Trophoblast cell (in vitro differentiated cells and primary cell): ENCODE measurements around the gene IGLL1. TPM values are rescaled to one million over a fixed set of nuclear protein-coding genes. Genes with fewer than 3 reads are reported as not detected.
"Not testable (repeated sequence)": the region's sequence is repeated elsewhere in the genome, so short reads cannot be mapped to it uniquely, and the experiment has no call there.

Experiments
- DNase-seq, 2 donors: peaks; one replicate each; pipeline ENCODE4 v3.0.0-alpha.2; 2016
- H2AFZ ChIP-seq: 2 replicates; pipeline ENCODE4 v1.6.1; 2013; ENCODE audit warnings: low read length, moderate library complexity, mild to moderate bottlenecking; ENCODE audit not compliant: insufficient read depth, poor library complexity
- H2AK5ac ChIP-seq: 2 replicates; pipeline ENCODE4 v1.6.1; 2013; ENCODE audit warnings: mild to moderate bottlenecking, low read length
- H2BK120ac ChIP-seq: 2 replicates; pipeline ENCODE4 v1.6.1; 2013; ENCODE audit warnings: low read length, mild to moderate bottlenecking, moderate library complexity; ENCODE audit not compliant: insufficient read depth, poor library complexity
- H2BK12ac ChIP-seq: 2 replicates; pipeline ENCODE4 v1.6.1; 2013; ENCODE audit warnings: mild to moderate bottlenecking, low read length, moderate library complexity
- H2BK5ac ChIP-seq: 2 replicates; pipeline ENCODE4 v1.6.1; 2013; ENCODE audit warnings: low read length, low read depth, moderate library complexity, mild to moderate bottlenecking; ENCODE audit not compliant: poor library complexity
- H3K14ac ChIP-seq: 2 replicates; pipeline ENCODE4 v1.6.1; 2013; ENCODE audit warnings: mild to moderate bottlenecking, low read length
- H3K18ac ChIP-seq: 2 replicates; pipeline ENCODE4 v1.6.1; 2013; ENCODE audit warnings: mild to moderate bottlenecking, low read length
- H3K23ac ChIP-seq: 2 replicates; pipeline ENCODE4 v1.6.1; 2013; ENCODE audit warnings: low read length
- H3K27ac ChIP-seq: 2 replicates; pipeline ENCODE4 v1.5.1; 2013; ENCODE audit warnings: low read depth, mild to moderate bottlenecking, inconsistent platforms, low read length, moderate library complexity
- H3K27me3 ChIP-seq: 2 replicates; pipeline ENCODE4 v1.6.1; 2013; ENCODE audit warnings: inconsistent platforms, mild to moderate bottlenecking, low read length, moderate library complexity; ENCODE audit not compliant: insufficient read depth
- H3K36me3 ChIP-seq, 2 experiments: 1 replicate in 1 of 2; 2 replicates in 1 of 2; pipeline ENCODE4 v1.6.1; 2013; ENCODE audit warnings: low read length in 2 of 2, mild to moderate bottlenecking in 2 of 2, moderate library complexity in 1 of 2; ENCODE audit not compliant: insufficient read depth in 2 of 2, control insufficient read depth in 1 of 2
- H3K4ac ChIP-seq: 2 replicates; pipeline ENCODE4 v1.6.1; 2013; ENCODE audit warnings: low read depth, mild to moderate bottlenecking, low read length, moderate library complexity
- H3K4me1 ChIP-seq, 2 experiments: 1 replicate in 1 of 2; 2 replicates in 1 of 2; pipeline ENCODE4 v1.6.1; 2013; ENCODE audit warnings: low read length in 2 of 2, mild to moderate bottlenecking in 2 of 2, moderate library complexity in 1 of 2; ENCODE audit not compliant: insufficient read depth in 2 of 2, control insufficient read depth in 1 of 2
- H3K4me2 ChIP-seq: 2 replicates; pipeline ENCODE4 v1.6.1; 2013; ENCODE audit warnings: inconsistent platforms, mild to moderate bottlenecking, low read length, moderate library complexity
- H3K4me3 ChIP-seq: 2 replicates; pipeline ENCODE4 v1.5.1; 2013; ENCODE audit warnings: mild to moderate bottlenecking, low read depth, low read length, inconsistent platforms
- H3K79me1 ChIP-seq: one replicate; pipeline ENCODE4 v1.6.1; 2013; ENCODE audit warnings: low read length
- H3K79me2 ChIP-seq: 2 replicates; pipeline ENCODE4 v1.6.1; 2013; ENCODE audit warnings: low read length, mild to moderate bottlenecking; ENCODE audit not compliant: control insufficient read depth, insufficient read depth, poor library complexity
- H3K9ac ChIP-seq: 2 replicates; pipeline ENCODE4 v1.6.1; 2013; ENCODE audit warnings: mild to moderate bottlenecking, low read length
- H3K9me3 ChIP-seq: 2 replicates; pipeline ENCODE4 v1.6.1; 2013; ENCODE audit warnings: low read depth, mild to moderate bottlenecking, control low read depth, inconsistent platforms, low read length; ENCODE audit not compliant: insufficient read depth
- H4K12ac ChIP-seq: 2 replicates; pipeline ENCODE4 v1.6.1; 2013; ENCODE audit warnings: low read depth, mild to moderate bottlenecking, low read length, moderate library complexity
- H4K8ac ChIP-seq: 2 replicates; pipeline ENCODE4 v1.6.1; 2013; ENCODE audit warnings: low read depth, mild to moderate bottlenecking, low read length, moderate library complexity
- H4K91ac ChIP-seq: one replicate; pipeline ENCODE4 v1.6.1; 2013; ENCODE audit warnings: low read depth, mild to moderate bottlenecking, low read length, moderate library complexity
- WGBS: extraction: QIAGEN DNeasy Blood & Tissue Kit; methylation state at CpG from one replicate; pipeline ENCODE4 v1.1.7; 2013; ENCODE audit warnings: missing lambda C conversion rate; ENCODE audit not compliant: insufficient read length, insufficient coverage; ENCODE audit errors: extremely low coverage; 5-methylcytosine and 5-hydroxymethylcytosine counted together
- polyA plus RNA-seq: library from polyadenylated mRNA; stranded (reverse); fragments of 200-250 nt; gene quantifications from 2 replicates; pipeline ENCODE4 v1.2.3, GENCODE V29; 2013

IGLL1 gene
- polyA plus RNA-seq: not detected in 2 replicates

DNA sequence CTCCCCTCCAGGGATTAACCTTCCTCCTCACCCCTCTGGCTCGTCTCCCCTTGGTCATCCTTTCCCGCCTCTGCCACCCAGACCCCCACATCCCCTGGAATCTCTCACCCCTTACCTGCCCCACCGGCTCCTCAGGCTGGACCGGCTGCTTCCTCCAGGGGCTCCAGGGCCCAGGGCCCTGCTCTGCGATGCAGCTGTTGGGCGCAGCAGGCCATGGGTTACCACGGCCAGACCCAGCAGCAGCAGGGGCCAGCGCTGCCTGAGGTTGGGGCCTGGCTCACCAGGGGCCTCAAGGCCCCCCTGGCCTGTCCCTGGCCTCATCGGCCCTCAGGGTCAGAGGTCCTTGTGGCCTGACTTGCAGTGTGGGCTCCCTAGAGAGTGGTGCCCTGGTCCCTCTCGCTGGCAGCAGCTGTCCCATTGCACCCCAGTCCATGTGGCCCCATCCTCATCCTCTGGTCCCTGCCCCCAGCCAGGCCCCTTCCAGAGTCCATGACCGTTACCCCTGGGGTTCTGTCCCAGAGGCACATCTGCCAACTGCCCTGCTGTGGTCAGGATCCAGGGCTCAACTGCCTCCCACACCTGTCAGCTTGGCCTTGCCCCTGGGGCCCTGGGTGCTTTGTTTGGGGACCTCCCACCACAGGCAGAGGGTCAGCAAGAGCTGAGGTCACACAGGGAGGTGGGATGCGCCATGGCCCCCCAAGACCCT, at the start of gene IGLL1:
TSS of gene IGLL1 (minus strand) at position 421 of the 706 bp plus-strand sequence. CDS start at position 321, 100 bp downstream.
- Histone ChIP-seq H3K4me1 (peaks cover 0 to 5% of the 10 kb centered on the region in 2 experiments), H3K27me3 (no peaks in the 10 kb centered on the region), H2BK5ac (no peak within 1 kb of the TSS), H3K79me1 (no peaks in the 10 kb centered on the region), H3K18ac (no peak within 1 kb of the TSS), H3K9me3 (no peaks in the 10 kb centered on the region), H2AFZ (no peak within 1 kb of the TSS), H3K14ac (no peak within 1 kb of the TSS), H3K79me2 (no peaks in the 10 kb centered on the region), H4K12ac (no peak within 1 kb of the TSS), H3K27ac (no peak within 1 kb of the TSS), H3K36me3 (no peaks in the 10 kb centered on the region), H3K4ac (no peak within 1 kb of the TSS), H3K23ac (no peak within 1 kb of the TSS), H3K4me2 (no peak within 1 kb of the TSS), H2AK5ac (no peak within 1 kb of the TSS), H2BK12ac (no peak within 1 kb of the TSS), H4K8ac (no peak within 1 kb of the TSS), H4K91ac (no peak within 1 kb of the TSS), H3K4me3 (no peak within 1 kb of the TSS), H2BK120ac (no peak within 1 kb of the TSS), H3K9ac (no peak within 1 kb of the TSS)
- WGBS: no CpG with 5 or more reads among the region's 12 CpGs
- DNase-seq: no peak

DNA sequence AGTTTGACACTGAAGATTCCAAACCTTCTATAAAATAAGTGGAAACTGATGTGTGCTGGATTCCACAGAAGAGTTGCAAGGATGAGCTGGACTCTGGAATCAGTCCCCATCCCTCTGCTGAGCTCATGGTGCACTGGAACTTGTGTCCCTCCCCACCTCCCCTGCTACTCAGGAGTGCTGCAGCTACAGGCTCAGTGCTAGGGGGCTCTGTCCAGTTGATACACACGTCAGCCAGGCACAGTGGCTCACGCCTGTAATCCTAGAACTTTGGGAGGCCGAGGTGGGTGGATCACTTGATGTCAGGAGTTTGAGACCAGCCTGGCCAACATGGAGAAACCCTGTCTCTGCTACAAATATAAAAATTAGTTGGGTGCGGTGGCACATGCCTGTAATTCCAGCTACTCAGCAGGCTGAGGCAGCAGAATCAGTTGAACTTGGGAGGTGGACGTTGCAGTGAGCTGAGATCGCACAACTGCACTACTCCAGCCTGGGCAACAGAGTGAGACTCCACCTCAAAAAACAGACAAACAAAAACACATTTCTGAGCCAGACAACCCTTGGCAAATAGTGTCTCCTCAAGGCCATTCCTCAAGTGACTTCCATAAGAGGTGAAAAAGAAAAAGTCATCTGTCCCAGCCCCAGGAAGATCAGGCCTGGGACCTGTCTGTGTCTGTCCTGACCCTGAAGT, 48.1 kb upstream of the IGLL1 start:
- not testable (repeated sequence) for H3K9ac ChIP-seq, H3K27me3 ChIP-seq, H3K27ac ChIP-seq, H4K12ac ChIP-seq, H3K4ac ChIP-seq, H2AK5ac ChIP-seq, H3K36me3 ChIP-seq, H3K4me3 ChIP-seq, H4K8ac ChIP-seq, H4K91ac ChIP-seq, H2AFZ ChIP-seq, H3K4me1 ChIP-seq, H2BK12ac ChIP-seq, H3K18ac ChIP-seq, H3K79me1 ChIP-seq, H2BK120ac ChIP-seq, H3K14ac ChIP-seq, H3K79me2 ChIP-seq, H3K4me2 ChIP-seq, H2BK5ac ChIP-seq, H3K23ac ChIP-seq, H3K9me3 ChIP-seq
- WGBS: no CpG with 5 or more reads among the region's 6 CpGs
- peak in 1 of 2 donors; percentile 68 for DNase-seq

DNA sequence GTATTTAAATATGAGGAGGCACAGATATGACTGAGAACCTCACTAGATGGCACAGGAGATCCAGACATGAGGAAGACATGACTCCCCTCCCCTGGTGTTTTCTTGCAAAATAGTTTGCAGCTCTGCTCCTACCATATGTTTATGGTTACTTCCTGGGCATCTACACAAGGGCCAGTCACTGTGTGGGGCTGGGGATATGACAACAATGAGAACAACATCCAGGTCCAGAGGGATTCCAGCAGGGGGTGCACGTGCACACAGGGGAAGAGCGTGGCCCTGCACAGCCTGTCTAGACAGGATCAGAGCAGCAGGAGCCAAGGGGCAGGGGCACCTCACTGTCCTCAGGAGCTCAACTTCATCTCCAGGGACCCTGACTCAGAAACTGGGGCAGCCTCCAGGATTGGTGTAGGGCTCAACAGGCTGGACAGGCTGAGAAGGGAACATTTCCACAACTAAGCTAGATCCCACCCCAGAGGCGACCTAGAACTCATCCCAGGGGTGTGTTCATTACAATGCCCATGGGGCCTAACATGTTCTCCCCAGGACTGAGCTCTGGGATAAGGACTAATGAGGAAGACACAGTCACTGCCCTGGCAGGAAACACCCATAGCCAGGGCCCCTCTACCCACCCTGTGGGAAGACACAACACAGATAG, 47.4 kb upstream of the IGLL1 start:
- H3K9ac ChIP-seq, H3K27me3 ChIP-seq, H3K79me2 ChIP-seq, H3K9me3 ChIP-seq, H3K4ac ChIP-seq, H3K14ac ChIP-seq, H3K18ac ChIP-seq, H2BK120ac ChIP-seq, H2BK5ac ChIP-seq, H3K4me1 ChIP-seq, H4K12ac ChIP-seq, H3K36me3 ChIP-seq, H3K79me1 ChIP-seq, H2BK12ac ChIP-seq, H2AFZ ChIP-seq, H2AK5ac ChIP-seq, H4K8ac ChIP-seq, H4K91ac ChIP-seq, H3K27ac ChIP-seq, H3K4me3 ChIP-seq, H3K4me2 ChIP-seq, H3K23ac ChIP-seq: not testable (repeated sequence)
- WGBS: no CpG with 5 or more reads among the region's 3 CpGs
- DNase-seq: peak in 1 of 2 donors; percentile 55

DNA sequence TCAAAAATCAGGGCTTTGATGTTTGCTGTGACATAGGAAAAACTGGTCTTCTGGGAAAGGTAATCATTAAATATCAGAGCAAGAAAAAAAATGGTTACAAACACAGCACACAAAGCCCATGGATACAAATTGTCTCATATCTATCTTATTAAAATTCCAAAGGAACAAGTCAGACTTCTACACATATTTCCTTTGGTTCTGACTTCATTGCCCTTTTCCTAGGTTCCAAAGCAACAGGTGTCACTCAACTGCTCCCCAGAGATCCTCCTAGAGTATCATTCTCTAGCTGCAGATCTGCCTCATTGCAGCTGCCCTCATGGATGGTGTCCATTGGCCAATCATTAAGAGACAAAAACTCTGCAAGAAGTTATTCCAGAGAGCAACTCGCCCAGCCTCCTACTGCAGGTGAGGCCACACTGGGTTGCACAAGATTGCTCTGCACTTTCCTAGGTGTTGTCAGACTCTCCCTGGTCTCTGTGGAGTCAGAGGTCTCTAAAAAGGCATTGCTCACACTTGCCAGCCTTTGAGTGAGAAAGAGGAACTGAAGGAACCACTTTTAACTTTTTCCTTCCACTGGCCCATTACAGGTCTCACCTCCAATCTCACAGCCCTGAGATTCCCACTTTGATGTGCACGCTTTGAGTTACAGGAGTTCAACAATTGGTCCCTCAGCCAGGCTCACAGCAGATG, 46.3 kb upstream of the IGLL1 start:
- WGBS: no CpG with 5 or more reads among the region's 2 CpGs
- H4K12ac ChIP-seq: no peak overlapping the region
- H3K27me3 ChIP-seq: no peaks in the 10 kb centered on the region
- H3K79me2 ChIP-seq: no peaks in the 10 kb centered on the region
- H3K9ac ChIP-seq: no peak overlapping the region
- no peak overlapping the region for H3K27ac ChIP-seq
- H2BK5ac ChIP-seq: no peak overlapping the region
- no peak overlapping the region for H2BK120ac ChIP-seq
- DNase-seq: peak; percentile 51 to 71
- H3K79me1 ChIP-seq: no peaks in the 10 kb centered on the region
- H3K4me1 ChIP-seq: peaks cover 6 to 13% of the 10 kb centered on the region in 2 experiments
- no peak overlapping the region for H4K91ac ChIP-seq
- no peak overlapping the region for H2AK5ac ChIP-seq
- no peak overlapping the region for H3K4ac ChIP-seq
- H3K18ac ChIP-seq: no peak overlapping the region
- no peak overlapping the region for H3K14ac ChIP-seq
- no peak overlapping the region for H4K8ac ChIP-seq
- no peak overlapping the region for H3K23ac ChIP-seq
- H2BK12ac ChIP-seq: no peak overlapping the region
- no peaks in the 10 kb centered on the region for H3K36me3 ChIP-seq
- no peaks in the 10 kb centered on the region for H3K9me3 ChIP-seq
- no peak overlapping the region for H3K4me3 ChIP-seq
- no peak overlapping the region for H3K4me2 ChIP-seq
- no peak overlapping the region for H2AFZ ChIP-seq
